ENCODE data around the gene TNS1. TPM values are rescaled to one million over a fixed set of nuclear protein-coding genes. Genes with fewer than 3 reads are reported as not detected.

Gene TNS1
- total and polyA plus RNA-seq, 8 donors = 38.5 to 166 (median 102) TPM

GRCh38 chr2:217928324-217929181, 74.2 kb downstream of the TNS1 start:
- TF ChIP-seq, protein P1, sequence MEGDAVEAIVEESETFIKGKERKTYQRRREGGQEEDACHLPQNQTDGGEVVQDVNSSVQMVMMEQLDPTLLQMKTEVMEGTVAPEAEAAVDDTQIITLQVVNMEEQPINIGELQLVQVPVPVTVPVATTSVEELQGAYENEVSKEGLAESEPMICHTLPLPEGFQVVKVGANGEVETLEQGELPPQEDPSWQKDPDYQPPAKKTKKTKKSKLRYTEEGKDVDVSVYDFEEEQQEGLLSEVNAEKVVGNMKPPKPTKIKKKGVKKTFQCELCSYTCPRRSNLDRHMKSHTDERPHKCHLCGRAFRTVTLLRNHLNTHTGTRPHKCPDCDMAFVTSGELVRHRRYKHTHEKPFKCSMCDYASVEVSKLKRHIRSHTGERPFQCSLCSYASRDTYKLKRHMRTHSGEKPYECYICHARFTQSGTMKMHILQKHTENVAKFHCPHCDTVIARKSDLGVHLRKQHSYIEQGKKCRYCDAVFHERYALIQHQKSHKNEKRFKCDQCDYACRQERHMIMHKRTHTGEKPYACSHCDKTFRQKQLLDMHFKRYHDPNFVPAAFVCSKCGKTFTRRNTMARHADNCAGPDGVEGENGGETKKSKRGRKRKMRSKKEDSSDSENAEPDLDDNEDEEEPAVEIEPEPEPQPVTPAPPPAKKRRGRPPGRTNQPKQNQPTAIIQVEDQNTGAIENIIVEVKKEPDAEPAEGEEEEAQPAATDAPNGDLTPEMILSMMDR (IDR thresholded peaks at IDR 0.05) = no peak
- H3K36me3 ChIP-seq = peaks cover 0 to 5% (median 0%) of the 10 kb centered on the region in 3 donors
- 42 to 45% methylated on average over 7 of the region's 7 CpGs for WGBS, 2 donors
- peak overlapping the region; percentile 45 to 83 (median 66) for H3K27ac ChIP-seq
- no peaks in the 10 kb centered on the region for H3K9me3 ChIP-seq
- peak in 1 of 6 donors; percentile 37 for DNase-seq
- peaks cover 28 to 53% (median 37%) of the 10 kb centered on the region in 3 donors for H3K4me1 ChIP-seq
- intact Hi-C loops (cut with DNase I) = no loop called here
- no peaks in the 10 kb centered on the region for H3K27me3 ChIP-seq
- FAIRE-seq = no peak
- peak; percentile 17 to 34 (median 26) for ATAC-seq
- no peak overlapping the region for H3K4me3 ChIP-seq

DNA sequence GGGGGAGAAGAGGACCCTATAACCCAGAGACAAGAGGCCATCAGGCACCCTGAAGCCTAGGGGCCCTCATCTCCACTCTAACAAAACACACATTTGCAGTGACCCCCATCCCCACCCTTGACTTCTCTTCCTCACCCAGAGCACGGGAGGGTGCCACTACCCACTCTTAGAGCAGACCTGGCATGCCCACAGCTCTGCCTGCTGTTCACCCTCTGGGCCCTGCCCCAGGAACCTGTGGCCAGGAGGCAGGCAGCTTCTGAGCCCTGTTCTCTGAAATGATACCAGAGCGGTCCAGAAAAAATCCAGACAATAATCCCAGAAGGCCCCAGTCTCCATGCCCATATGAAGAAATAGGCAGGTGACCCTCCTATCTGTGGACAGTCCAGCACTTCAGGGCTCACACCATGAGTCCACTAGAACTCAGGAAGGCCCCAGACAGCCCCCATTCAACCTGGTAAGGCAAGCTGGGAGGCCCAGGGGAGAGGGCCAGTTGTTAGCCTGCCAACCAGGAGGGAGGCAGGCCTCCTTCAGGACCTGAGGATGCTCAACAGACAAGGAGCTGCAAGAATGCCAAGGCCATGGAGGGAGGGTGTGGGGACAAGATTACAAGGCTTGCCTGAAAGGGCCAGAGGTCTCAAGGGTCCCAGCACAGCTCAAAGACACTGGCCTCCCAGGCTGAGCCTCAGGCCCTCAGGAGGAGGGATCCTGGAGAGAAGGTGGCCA, 75.0 kb downstream of the TNS1 start:
- no peak overlapping the region for H3K4me3 ChIP-seq

DNA sequence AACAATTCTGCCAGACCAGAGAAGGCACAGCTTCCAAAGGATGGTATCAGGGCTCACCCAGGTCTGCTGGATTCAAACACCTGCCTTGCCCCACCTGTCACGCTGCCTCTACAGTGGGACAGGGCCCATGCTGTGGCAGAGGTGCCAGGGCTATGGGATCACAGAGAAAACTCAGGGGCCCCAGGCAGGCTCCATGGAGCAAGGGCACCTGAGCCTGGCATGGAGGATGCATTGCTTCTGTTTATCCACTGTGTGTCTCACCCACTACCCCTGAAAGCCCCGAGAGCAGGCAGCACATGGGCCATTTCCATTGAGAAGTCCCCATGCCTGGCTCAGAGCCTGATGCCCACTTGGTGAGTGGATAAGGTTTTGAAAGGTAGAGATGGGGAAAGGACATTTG, 76.0 kb downstream of the TNS1 start:
- no peak overlapping the region for H3K4me3 ChIP-seq
- DNase-seq = peak in 2 of 6 donors; percentile 17 to 36
- H3K27me3 ChIP-seq = no peaks in the 10 kb centered on the region
- H3K4me1 ChIP-seq = peaks cover 42 to 61% (median 52%) of the 10 kb centered on the region in 3 donors
- WGBS, 2 donors = 89 to 93% methylated on average over 2 of the region's 2 CpGs
- ATAC-seq = no peak
- peaks cover 0 to 5% (median 0%) of the 10 kb centered on the region in 3 donors for H3K36me3 ChIP-seq
- intact Hi-C loops (cut with DNase I) = no loop called here
- TF ChIP-seq, protein P1 (IDR thresholded peaks at IDR 0.05) = no peak
- no peaks in the 10 kb centered on the region for H3K9me3 ChIP-seq
- FAIRE-seq = no peak
- peak overlapping the region in 2 of 4 donors; percentile 4 to 22 for H3K27ac ChIP-seq

More for the DNA sequence above, 75.0 kb downstream of the TNS1 start:
- DNase-seq (peak in 1 of 6 donors; percentile 56), ATAC-seq (no peak), FAIRE-seq (no peak)
- H3K27me3 ChIP-seq = no peaks in the 10 kb centered on the region
- H3K4me1 ChIP-seq = peaks cover 32 to 57% (median 45%) of the 10 kb centered on the region in 3 donors
- no peaks in the 10 kb centered on the region for H3K9me3 ChIP-seq
- 74 to 79% methylated on average over 2 of the region's 2 CpGs for WGBS, 2 donors
- TF ChIP-seq, protein P1 (IDR thresholded peaks at IDR 0.05) = no peak
- intact Hi-C loops (cut with DNase I) = no loop called here
- H3K36me3 ChIP-seq = peaks cover 0 to 5% (median 0%) of the 10 kb centered on the region in 3 donors
- peak overlapping the region; percentile 45 to 83 (median 66) for H3K27ac ChIP-seq

DNA sequence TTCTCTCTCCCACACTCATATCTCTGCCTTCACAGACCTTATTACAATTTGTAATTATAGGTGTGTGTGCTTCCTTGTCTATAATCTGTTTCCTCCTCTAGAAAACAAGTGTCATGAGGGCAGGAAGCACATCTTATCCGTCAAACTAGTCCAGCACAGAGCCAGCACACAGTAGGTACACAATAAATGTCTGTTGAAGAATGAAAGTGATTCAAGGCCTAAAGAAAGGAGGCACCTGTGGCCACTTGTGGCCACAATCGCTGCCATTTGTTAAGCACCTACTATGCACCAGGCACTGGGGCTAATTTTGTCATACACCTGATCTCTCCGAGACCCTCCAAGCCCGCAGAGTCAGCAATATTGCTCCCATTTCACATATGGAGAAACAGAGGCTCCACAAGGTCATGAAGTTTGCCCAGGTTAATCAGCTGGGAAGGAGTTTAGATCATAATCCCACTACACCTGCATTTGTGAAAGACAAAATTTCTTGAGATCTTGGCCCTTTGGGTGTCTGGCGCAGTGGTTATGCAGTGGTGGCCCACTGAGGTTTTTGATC, 78.4 kb downstream of the TNS1 start:
- Histone ChIP-seq H3K27me3 (no peaks in the 10 kb centered on the region), H3K9me3 (no peaks in the 10 kb centered on the region), H3K27ac (peak overlapping the region in 2 of 4 donors; percentile 17 to 82), H3K4me3 (no peak overlapping the region), H3K36me3 (peaks cover 0 to 11% (median 0%) of the 10 kb centered on the region in 3 donors), H3K4me1 (peaks cover 48 to 66% (median 51%) of the 10 kb centered on the region in 3 donors)
- TF ChIP-seq, protein P1 (IDR thresholded peaks at IDR 0.05) = no peak
- DNase-seq (no peak), ATAC-seq (no peak), FAIRE-seq (no peak)
- WGBS, 2 donors = 82 to 90% methylated on average over 5 of the region's 5 CpGs
- intact Hi-C loops (cut with DNase I) = no loop called here

Measured in pancreas (tissue), 10 donors.